GM19193 (cell line): Measurements from ENCODE around the gene MAN2C1.
A peak's percentile ranks its signal among the peaks of the same experiment; 100 is the strongest.

Experiments
- POLR2A ChIP-seq: IDR thresholded peaks from 4 replicates; pipeline ENCODE4 v1.6.1; 2011; ENCODE audit not compliant: insufficient read depth, insufficient read length; ENCODE audit errors: extremely low read depth

MAN2C1 gene

DNA sequence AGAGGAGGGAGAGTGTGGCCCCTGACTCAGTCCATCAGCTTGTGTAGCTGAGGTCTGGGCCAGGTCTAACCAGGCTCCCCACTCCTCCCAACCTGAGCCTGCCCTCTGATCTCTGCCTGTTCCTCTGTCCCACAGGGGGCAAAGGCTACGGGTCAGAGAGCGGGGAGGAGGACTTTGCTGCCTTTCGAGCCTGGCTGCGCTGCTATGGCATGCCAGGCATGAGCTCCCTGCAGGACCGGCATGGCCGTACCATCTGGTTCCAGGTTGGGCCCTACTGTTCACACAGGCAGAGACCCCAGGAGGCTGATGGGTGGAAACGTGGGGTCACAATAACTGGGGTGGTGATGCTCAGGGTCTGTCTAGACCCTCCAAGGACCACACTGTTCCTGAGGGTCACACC, 14.8 kb downstream of the MAN2C1 start:
- TF ChIP-seq POLR2A: peak; percentile 8

DNA sequence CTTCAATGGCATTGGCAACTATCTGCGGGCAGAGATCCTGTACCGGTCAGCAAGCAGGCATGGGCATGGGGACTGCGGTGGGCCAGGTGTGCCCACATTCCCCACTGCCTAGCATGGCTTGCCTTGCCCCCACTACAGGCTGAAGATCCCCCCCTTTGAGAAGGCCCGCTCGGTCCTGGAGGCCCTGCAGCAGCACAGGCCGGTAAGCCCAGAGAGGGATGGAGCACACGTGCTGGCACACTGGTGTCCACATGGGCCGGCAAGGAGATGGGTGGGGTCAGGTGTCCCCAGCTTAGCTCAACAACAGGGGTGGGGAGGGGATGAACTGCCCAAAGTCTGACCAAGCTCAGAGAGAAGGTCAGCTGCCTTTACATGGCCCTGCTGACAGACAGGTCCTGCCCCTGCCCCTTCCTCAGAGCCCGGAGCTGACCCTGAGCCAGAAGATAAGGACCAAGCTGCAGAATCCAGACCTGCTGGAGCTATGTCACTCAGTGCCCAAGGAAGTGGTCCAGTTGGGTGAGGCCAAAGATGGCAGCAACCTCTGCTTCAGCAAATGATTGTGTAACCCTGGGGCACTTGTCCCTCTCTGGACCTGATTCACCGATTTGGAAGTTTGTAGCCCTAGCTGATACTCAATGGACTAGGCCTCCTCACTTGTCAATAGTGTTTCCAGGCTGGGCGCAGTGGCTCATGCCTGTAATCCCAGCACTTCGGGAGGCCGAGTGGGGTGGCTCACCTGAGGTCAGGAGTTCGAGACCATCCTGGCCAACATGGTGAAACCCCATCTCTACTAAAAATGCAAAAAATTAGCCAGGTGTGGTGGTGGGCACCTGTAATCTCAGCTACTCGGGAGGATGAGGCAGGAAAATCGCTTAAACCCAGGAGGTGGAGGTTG, 16.0 kb downstream of the MAN2C1 start:
- no peak for TF ChIP-seq POLR2A

- TF ChIP-seq POLR2A: no peak
Observed at GRCh38 chr15:75350601-75351361, 17.6 kb downstream of the MAN2C1 start.

GRCh38 chr15:75349851-75350588, 18.4 kb downstream of the MAN2C1 start:
- TF ChIP-seq POLR2A: peak; percentile 30

GRCh38 chr15:75348562-75349350, 19.7 kb downstream of the MAN2C1 start:
- TF ChIP-seq POLR2A: no peak

DNA sequence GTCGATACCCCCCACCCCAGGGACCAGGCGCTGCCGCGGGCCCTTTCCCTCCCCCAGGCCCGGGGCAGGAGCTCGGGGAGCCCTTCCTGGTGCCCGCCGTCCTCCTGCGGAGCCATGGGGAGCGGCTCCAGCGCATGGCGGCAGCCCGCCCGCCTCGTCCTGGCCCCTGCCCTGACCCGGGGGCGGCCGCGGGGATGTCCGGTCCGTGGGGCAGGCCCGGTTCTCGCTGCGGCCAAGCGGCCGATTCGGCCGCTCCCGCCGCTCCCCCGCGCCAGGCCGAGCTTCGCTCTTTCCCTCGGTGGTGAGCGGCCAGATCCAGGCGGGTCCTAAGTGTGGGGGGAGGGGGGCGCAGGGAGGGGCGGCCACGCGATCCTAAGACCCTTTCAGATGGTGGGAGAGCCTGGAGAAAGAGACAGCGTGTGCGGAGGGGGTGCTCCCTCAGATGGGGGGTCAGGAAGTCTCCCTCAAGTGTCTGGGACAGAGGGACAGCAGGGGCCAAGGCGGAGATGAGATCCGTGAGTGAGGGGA, 20.3 kb downstream of the MAN2C1 start:
- TF ChIP-seq POLR2A: no peak

DNA sequence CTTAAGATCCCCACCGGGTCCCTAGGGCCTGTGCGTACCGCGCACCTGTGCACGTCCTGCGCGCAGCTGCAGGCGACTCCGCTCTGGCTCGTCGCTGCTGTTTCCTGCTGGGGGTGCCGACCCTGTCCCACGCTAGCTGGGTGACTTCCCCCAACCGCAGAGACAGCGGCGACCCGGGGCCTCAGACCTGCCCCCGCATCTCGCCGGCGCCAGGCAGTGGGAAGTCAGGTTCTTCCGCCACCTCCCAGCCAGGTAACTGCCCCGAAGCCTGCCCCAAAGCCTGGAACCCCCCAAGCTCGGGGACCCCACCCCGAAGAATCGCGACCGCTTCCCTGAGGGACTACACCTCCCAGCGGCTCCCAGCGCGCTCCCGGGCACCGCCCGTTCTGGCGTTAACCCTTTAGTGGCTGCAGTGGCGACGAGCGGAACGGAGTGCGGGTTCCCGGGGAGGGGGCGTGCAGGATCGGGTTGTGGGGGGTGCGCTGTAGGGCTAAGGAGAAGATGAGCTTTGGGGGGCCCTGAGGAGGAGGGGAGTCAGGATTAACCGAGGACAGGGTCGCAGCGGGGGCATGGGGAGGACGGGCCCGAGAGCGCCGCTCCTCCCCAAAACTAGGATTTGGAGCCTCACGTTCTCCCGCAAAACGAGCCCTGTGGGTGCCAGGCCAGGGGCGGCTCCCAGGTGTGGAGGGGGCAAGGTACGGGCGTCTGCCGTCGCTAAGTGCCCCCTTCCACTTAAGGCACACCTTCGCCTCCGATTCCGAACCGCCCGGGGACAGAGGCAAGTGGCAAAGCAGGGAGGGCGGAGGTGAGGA, 21.0 kb downstream of the MAN2C1 start:
- TF ChIP-seq POLR2A: no peak

DNA sequence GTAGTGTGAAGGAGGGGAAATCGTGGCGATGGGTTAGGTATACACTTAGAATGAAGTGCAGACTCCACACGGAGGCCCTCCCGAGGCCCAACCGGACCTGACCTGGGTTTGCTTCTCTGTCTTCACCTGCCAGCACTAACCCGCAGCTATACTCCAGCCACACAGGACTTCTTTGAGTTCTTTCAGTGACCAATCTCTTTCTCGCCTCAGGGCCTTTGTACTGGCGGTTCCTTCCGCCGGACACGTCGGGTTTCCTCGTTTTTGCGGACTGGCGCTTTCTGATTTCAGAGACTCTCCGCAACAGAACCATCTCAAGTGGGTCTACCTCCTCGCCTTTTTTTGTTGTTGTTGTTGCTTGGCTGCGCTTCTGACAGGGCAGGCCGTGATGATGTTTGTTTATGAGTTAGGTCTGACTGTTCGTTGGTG, 21.6 kb downstream of the MAN2C1 start, which contains the start of gene NEIL1:
Gene NEIL1 (plus strand): TSS at position 244 of the 426 bp plus-strand sequence. CDS start 1,867 bp downstream, outside the sequence.
- TF ChIP-seq POLR2A: no peak

GRCh38 chr15:75342221-75342620, 26.2 kb downstream of the MAN2C1 start:
- TF ChIP-seq POLR2A: no peak

- TF ChIP-seq POLR2A: no peak
Observed at GRCh38 chr15:75339531-75340240, 28.7 kb downstream of the MAN2C1 start.

DNA sequence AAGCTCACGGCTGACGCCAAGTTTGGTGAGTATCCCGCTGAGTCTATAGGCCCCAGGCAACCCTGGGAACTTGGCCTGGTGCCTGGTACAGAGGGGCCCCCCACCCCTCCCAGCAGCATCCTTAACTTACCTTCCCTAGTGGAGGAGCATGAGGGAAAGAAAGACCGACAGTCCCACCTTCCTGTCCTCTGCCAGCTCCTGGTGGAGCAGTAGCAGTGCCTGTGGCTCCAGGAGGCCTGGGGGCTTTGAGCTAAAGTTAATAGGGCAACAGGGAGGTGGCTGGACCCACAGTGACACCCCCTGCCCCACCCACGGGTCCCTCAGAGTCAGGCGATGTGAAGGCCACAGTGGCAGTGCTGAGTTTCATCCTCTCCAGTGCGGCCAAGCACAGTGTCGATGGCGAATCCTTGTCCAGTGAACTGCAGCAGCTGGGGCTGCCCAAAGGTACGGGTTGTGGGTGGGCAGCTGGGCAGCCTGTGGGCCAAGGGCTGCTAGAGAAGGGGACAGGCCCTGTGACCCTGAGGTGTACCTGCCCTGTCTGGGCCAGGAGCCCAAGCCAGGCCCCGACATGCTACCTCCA, 29.7 kb downstream of the MAN2C1 start:
- TF ChIP-seq POLR2A: no peak

DNA sequence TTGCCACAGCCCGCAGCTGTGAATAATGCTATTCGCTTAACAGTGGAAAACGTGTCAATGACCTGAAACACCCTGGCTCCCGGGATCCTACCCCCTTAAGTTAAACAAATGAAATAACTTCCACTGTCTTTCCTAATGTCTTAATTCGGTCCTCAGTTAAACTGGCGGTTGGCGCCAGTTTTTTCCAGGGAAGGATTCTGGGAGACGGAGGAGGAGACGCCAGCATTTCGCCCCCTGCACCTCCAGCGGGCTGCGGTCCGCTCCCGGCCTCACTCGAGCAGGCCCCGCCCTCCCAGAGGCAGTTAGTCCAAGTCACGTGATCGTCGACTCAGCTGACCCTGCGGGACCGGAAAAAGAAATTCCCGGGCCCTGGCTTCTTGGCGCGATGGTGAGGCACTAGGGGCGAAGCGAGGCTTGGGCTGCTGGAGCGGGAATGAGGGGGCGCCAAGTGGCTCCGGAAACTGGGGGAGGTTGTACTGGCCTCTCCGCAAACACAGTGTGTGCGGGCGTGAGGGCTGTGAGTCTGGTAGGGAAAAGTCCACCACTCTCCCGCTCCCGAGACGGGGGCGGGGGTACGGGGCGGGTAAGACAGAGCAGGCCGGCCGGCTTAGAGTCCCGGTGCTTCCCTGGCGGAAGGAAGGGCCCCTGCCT, 32.6 kb downstream of the MAN2C1 start, which contains the start of gene COMMD4:
Gene COMMD4 (plus strand): TSS at position 359 of the 651 bp plus-strand sequence. CDS start 27 bp downstream, at position 386.
- TF ChIP-seq POLR2A: peak; percentile 57
